AG10803 (cell line): ENCODE measurements around the gene SYNDIG1.
A peak's percentile ranks its signal among the peaks of the same experiment; 100 is the strongest.

Source experiments
- DNase-seq: peaks from one replicate; pipeline ENCODE4 v3.0.0; 2010; ENCODE audit warnings: low read depth
- H3K4me3 ChIP-seq: 2 replicates; pipeline ENCODE4 v1.5.1; 2011; ENCODE audit warnings: mild to moderate bottlenecking, low read length, control low read depth
- TF ChIP-seq, protein P1 (sequence below): conservative IDR thresholded peaks from 2 replicates; pipeline ENCODE4 v1.5.1; 2011; ENCODE audit warnings: mild to moderate bottlenecking, low read length, control low read depth, inconsistent platforms

Gene SYNDIG1

DNA sequence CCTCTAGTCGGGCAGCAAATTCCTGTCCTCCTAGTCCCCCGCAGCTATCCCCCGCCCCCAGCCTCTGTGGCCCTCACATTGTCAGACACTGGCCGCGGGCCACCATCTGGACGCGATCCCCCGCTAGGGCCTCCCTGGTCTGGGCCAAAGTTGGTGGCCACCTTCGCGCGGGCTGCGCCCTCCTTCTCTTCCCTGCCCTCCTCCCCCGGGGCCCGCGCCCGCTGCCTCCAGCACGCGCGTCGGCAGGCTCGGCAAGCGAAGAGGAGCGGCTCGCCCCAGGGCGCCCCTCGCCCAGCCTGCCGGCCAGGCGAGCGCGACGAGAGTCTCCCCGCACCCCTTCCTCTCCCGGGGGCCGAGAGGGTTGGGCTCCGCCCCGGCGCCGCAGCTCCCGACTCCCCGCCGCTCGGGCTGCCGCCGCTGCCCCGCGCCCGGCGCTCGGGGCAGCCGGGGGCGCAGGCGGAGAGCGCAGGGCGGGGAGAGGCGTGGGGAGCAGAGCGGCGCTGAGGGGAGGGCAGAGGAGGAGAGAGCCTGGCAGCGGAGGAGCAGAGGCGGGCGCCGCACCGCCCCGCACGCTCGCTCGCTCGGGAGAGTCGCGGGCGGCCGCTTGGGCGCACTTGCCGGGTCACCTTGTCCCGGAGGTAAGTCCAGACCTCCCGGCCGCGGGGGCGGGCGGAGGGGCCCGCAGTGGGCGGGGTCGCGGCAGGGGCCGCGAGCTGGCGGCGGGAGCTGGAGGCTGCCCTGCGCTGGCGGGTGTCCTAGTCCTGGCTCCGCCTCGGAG is at the start of gene SYNDIG1:
Gene SYNDIG1, plus strand, starts transcription at position 514 of the 778 bp plus-strand sequence. CDS start 73,469 bp downstream, outside the sequence.
- H3K4me3 ChIP-seq, result peak within 1 kb of the TSS; percentile 52
- DNase-seq, result peak; percentile 22
- TF ChIP-seq, protein P1, sequence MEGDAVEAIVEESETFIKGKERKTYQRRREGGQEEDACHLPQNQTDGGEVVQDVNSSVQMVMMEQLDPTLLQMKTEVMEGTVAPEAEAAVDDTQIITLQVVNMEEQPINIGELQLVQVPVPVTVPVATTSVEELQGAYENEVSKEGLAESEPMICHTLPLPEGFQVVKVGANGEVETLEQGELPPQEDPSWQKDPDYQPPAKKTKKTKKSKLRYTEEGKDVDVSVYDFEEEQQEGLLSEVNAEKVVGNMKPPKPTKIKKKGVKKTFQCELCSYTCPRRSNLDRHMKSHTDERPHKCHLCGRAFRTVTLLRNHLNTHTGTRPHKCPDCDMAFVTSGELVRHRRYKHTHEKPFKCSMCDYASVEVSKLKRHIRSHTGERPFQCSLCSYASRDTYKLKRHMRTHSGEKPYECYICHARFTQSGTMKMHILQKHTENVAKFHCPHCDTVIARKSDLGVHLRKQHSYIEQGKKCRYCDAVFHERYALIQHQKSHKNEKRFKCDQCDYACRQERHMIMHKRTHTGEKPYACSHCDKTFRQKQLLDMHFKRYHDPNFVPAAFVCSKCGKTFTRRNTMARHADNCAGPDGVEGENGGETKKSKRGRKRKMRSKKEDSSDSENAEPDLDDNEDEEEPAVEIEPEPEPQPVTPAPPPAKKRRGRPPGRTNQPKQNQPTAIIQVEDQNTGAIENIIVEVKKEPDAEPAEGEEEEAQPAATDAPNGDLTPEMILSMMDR, result no peak

- DNase-seq, result no peak
- H3K4me3 ChIP-seq, result no peak overlapping the region
- TF ChIP-seq, protein P1, result no peak
Observed at GRCh38 chr20:24419786-24420185, 49.6 kb upstream of the SYNDIG1 start.

- no peak for DNase-seq
- TF ChIP-seq, protein P1, result no peak
Observed at GRCh38 chr20:24420567-24420966, 48.9 kb upstream of the SYNDIG1 start.

DNA sequence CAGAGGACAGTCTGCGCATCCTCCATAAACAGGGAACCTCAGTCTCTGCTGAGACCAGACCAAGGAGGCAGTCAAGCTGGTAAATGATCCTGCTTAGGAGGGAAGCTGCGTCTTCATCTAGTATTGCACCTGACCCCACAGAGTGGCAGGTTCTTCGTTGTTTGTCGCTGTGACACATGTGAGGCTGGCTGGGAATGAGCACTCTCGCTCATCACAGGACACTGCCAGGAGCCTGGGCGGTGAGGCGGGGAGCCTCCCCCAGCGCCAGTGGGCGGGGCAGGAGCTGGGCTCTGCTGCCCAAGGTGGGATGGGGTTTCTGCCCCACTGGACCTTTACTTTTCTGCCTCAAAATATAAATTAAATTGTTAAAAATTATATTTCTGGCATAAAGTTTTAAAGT is 48.4 kb upstream of the SYNDIG1 start:
- H3K4me3 ChIP-seq, result no peak overlapping the region
- TF ChIP-seq, protein P1, result no peak
- DNase-seq, result no peak

More at GRCh38 chr20:24420567-24420966, 48.9 kb upstream of the SYNDIG1 start:
- H3K4me3 ChIP-seq, result no peak overlapping the region

DNA sequence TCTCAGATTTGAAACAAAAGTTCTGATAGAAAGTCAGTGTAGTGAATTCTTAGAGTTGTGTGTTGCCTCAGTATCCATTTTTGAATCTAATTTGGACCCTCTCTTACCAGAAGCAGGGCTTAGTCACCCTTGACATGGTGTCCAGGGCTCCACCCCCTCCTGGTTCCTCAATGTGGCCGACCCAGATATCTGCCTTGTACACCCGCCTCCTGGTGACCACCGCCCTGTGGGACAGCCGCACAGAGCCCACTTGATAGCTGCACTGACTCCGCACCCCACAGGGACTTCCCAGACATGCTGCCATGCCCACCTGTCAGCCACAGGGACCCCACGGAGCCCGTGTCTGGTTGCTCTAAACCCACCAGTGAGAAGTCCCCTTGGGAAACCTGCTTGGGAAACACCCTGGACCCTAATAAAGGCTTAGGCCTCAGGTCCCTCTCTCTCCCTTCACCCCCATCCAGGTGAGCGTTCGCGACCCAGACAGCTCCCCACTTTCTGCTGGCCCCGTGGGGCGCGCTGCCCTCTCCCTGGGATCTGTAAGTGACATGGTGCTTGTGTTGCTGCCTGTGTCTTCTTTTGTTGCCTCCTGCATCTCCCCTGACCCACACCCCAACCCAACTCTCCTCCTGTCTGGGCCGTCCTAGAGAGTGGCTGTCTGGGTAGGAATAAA is 47.2 kb upstream of the SYNDIG1 start:
- TF ChIP-seq, protein P1, result no peak
- no peak overlapping the region for H3K4me3 ChIP-seq
- no peak for DNase-seq

DNA sequence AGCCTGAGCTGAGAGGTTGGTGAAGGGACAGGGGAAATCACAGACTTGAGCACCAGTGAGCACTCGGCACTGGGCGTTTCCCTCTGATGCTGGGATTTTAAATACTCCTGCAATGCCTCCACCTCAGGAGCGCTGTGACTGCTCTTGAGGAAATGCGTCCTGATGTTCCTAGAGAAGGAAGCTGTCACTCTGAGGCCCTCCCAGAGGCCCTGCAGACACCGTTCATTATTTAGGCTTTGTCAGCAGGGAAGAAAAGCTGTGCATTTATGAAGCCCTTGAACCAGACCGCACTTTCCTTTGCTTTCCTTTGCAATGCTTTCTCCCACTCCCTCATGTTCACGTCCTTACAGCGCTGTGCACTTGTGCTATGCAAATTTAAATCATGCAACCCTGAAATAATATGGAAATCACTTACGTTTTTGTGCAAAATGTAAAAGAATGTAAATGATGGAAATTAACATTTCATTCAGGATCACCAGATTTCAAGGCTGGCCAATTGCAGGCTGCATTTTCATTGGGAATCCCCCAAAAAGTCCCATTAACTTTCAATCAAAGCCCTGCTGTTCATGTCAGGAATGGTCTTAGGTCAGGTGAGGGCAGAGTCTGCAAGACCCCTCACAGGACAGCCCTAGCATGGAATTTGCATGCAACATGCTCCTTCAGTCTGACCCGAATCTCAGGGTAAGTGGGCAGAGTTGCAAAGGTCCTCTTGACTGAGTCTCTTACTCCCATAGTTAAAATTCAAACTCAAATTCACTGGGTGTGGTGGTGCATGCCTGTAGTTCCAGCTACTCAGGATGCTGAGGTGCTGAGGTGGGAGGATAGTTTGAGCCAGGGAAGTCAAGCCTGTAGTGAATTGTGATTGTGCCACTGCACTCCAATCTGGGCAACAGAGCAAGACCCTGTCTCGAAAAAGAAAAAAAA is 45.8 kb upstream of the SYNDIG1 start:
- no peak overlapping the region for H3K4me3 ChIP-seq
- no peak for DNase-seq
- TF ChIP-seq, protein P1, result no peak
